HepG2 (cell line): ENCODE results near the gene BATF.
"Not testable (repeated sequence)": the region's sequence is repeated elsewhere in the genome, so short reads cannot be mapped to it uniquely, and the experiment has no call there.

ENCODE experiments used
- AGO1 ChIP-seq: fragments of 200-400 bp; formaldehyde crosslinking; IDR thresholded peaks from 2 replicates; pipeline ENCODE4 v1.6.1; 2017; ENCODE audit warnings: mild to moderate bottlenecking, low read depth, low read length, moderate library complexity; ENCODE audit not compliant: poor library complexity, severe bottlenecking
- MBD4 ChIP-seq: IDR thresholded peaks from 2 replicates; pipeline ENCODE4 v1.6.1; 2012; ENCODE audit warnings: low read length, inconsistent platforms, borderline replicate concordance
- ZNF253 ChIP-seq: sonication (generic); formaldehyde crosslinking; IDR thresholded peaks from 2 replicates; pipeline ENCODE4 v1.8.0; 2022; ENCODE audit warnings: mild to moderate bottlenecking, missing genetic modification reagents, borderline replicate concordance
- ZNF589 ChIP-seq: sonication (generic); formaldehyde crosslinking; conservative IDR thresholded peaks from 2 replicates; pipeline ENCODE4 v1.8.0; 2022; ENCODE audit warnings: mild to moderate bottlenecking, moderate library complexity, missing genetic modification reagents
- TF ChIP-seq, protein P1 (sequence below): sonication (generic); formaldehyde crosslinking; IDR thresholded peaks from 2 replicates; pipeline ENCODE4 v1.5.0; 2020; ENCODE audit warnings: mild to moderate bottlenecking, missing genetic modification reagents, moderate library complexity
- TF ChIP-seq, protein P2 (sequence below): sonication (generic); formaldehyde crosslinking; IDR thresholded peaks from 2 replicates; pipeline ENCODE4 v1.5.0; 2020; ENCODE audit warnings: missing genetic modification reagents
- TF ChIP-seq, protein P3 (sequence below): sonication (generic); formaldehyde crosslinking; IDR thresholded peaks from 2 replicates; pipeline ENCODE4 v1.8.0; 2022; ENCODE audit warnings: mild to moderate bottlenecking, missing genetic modification reagents
- TF ChIP-seq, protein P4 (sequence below): sonication (generic); formaldehyde crosslinking; IDR thresholded peaks from 2 replicates; pipeline ENCODE4 v1.4.0; 2020; ENCODE audit warnings: mild to moderate bottlenecking, missing genetic modification reagents, borderline replicate concordance

DNA sequence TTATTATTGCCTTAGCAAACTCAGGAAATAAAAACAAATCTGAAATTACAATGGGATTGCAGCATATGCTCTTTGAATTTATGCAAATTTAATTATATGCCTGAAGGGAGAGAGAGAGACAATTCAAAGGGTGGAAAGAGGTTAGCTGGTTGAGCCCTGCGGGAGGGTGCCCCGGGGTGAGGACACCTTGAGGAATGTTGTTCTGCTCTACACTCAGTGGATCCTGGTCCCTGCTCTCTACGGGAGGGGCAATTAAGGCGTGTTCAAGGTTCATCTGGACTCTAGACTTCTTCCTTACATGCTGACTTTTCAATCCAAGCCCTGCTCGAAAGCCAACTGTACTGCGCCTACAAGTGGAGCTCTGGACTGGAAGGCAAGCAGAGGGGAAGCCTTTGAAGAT lies 48.1 kb upstream of the BATF start:
- TF ChIP-seq, protein P1, sequence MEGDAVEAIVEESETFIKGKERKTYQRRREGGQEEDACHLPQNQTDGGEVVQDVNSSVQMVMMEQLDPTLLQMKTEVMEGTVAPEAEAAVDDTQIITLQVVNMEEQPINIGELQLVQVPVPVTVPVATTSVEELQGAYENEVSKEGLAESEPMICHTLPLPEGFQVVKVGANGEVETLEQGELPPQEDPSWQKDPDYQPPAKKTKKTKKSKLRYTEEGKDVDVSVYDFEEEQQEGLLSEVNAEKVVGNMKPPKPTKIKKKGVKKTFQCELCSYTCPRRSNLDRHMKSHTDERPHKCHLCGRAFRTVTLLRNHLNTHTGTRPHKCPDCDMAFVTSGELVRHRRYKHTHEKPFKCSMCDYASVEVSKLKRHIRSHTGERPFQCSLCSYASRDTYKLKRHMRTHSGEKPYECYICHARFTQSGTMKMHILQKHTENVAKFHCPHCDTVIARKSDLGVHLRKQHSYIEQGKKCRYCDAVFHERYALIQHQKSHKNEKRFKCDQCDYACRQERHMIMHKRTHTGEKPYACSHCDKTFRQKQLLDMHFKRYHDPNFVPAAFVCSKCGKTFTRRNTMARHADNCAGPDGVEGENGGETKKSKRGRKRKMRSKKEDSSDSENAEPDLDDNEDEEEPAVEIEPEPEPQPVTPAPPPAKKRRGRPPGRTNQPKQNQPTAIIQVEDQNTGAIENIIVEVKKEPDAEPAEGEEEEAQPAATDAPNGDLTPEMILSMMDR (CRISPR knock-in tag): not testable (repeated sequence)
- TF ChIP-seq, protein P2, sequence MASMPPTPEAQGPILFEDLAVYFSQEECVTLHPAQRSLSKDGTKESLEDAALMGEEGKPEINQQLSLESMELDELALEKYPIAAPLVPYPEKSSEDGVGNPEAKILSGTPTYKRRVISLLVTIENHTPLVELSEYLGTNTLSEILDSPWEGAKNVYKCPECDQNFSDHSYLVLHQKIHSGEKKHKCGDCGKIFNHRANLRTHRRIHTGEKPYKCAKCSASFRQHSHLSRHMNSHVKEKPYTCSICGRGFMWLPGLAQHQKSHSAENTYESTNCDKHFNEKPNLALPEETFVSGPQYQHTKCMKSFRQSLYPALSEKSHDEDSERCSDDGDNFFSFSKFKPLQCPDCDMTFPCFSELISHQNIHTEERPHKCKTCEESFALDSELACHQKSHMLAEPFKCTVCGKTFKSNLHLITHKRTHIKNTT (CRISPR knock-in tag): not testable (repeated sequence)
- TF ChIP-seq, protein P3, sequence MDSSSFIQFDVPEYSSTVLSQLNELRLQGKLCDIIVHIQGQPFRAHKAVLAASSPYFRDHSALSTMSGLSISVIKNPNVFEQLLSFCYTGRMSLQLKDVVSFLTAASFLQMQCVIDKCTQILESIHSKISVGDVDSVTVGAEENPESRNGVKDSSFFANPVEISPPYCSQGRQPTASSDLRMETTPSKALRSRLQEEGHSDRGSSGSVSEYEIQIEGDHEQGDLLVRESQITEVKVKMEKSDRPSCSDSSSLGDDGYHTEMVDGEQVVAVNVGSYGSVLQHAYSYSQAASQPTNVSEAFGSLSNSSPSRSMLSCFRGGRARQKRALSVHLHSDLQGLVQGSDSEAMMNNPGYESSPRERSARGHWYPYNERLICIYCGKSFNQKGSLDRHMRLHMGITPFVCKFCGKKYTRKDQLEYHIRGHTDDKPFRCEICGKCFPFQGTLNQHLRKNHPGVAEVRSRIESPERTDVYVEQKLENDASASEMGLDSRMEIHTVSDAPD (CRISPR knock-in tag): not testable (repeated sequence)
- not testable (repeated sequence) for TF ChIP-seq AGO1; ZNF253 (CRISPR knock-in tag); MBD4; ZNF589 (CRISPR knock-in tag)
- TF ChIP-seq, protein P4, sequence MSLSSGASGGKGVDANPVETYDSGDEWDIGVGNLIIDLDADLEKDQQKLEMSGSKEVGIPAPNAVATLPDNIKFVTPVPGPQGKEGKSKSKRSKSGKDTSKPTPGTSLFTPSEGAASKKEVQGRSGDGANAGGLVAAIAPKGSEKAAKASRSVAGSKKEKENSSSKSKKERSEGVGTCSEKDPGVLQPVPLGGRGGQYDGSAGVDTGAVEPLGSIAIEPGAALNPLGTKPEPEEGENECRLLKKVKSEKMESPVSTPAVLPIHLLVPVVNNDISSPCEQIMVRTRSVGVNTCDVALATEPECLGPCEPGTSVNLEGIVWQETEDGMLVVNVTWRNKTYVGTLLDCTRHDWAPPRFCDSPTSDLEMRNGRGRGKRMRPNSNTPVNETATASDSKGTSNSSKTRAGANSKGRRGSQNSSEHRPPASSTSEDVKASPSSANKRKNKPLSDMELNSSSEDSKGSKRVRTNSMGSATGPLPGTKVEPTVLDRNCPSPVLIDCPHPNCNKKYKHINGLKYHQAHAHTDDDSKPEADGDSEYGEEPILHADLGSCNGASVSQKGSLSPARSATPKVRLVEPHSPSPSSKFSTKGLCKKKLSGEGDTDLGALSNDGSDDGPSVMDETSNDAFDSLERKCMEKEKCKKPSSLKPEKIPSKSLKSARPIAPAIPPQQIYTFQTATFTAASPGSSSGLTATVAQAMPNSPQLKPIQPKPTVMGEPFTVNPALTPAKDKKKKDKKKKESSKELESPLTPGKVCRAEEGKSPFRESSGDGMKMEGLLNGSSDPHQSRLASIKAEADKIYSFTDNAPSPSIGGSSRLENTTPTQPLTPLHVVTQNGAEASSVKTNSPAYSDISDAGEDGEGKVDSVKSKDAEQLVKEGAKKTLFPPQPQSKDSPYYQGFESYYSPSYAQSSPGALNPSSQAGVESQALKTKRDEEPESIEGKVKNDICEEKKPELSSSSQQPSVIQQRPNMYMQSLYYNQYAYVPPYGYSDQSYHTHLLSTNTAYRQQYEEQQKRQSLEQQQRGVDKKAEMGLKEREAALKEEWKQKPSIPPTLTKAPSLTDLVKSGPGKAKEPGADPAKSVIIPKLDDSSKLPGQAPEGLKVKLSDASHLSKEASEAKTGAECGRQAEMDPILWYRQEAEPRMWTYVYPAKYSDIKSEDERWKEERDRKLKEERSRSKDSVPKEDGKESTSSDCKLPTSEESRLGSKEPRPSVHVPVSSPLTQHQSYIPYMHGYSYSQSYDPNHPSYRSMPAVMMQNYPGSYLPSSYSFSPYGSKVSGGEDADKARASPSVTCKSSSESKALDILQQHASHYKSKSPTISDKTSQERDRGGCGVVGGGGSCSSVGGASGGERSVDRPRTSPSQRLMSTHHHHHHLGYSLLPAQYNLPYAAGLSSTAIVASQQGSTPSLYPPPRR: not testable (repeated sequence)
